K562 (cell line): ENCODE data around the gene MAPK13. TPM values are rescaled to one million over a fixed set of nuclear protein-coding genes. Genes with fewer than 3 reads are reported as not detected.

ENCODE experiments used
- ATF1 ChIP-seq, 2 experiments: fragments of 450-650 bp in 1 of 2; IDR thresholded peaks; 2 replicates each; pipeline ENCODE4 v1.6.1; 2016; ENCODE audit warnings: missing compliant biosample characterization in 1 of 2, missing genetic modification characterization in 1 of 2
- BMI1 ChIP-seq: fragments of 150-350 bp; IDR thresholded peaks from 2 replicates; pipeline ENCODE4 v1.6.1; 2014; ENCODE audit warnings: low read length
- CBFB ChIP-seq: sonication (generic); formaldehyde crosslinking; IDR thresholded peaks from 2 replicates; pipeline ENCODE4 v1.4.0; 2020; ENCODE audit warnings: mild to moderate bottlenecking, missing genetic modification reagents
- CXXC5 ChIP-seq: fragments of 250-450 bp; sonication (Bioruptor Pico); IDR thresholded peaks from 2 replicates; pipeline ENCODE4 v1.8.0; 2022; ENCODE audit warnings: inconsistent platforms, mild to moderate bottlenecking, moderate library complexity
- EHMT2 ChIP-seq: fragments of 450-650 bp; IDR thresholded peaks from 2 replicates; pipeline ENCODE4 v1.6.1; 2018; ENCODE audit warnings: antibody characterized with exemption
- ELF2 ChIP-seq: fragments of 250-450 bp; sonication (Bioruptor Pico); IDR thresholded peaks from 2 replicates; pipeline ENCODE4 v1.5.0; 2021; ENCODE audit warnings: mild to moderate bottlenecking
- ESRRA ChIP-seq: fragments of 450-650 bp; IDR thresholded peaks from 2 replicates; pipeline ENCODE4 v1.6.1; 2014; ENCODE audit warnings: low read depth, mild to moderate bottlenecking, moderate library complexity, borderline replicate concordance
- FOXK2 ChIP-seq, 2 experiments: fragments of 450-650 bp; IDR thresholded peaks in 1 of 2; conservative IDR thresholded peaks in 1 of 2; 2 replicates each; pipeline ENCODE4 v1.6.1; 2016; ENCODE audit warnings: low read depth in 2 of 2, mild to moderate bottlenecking in 1 of 2
- FOXM1 ChIP-seq, 2 experiments: fragments of 450-650 bp in 1 of 2; sonication (generic) in 1 of 2; formaldehyde crosslinking in 1 of 2; IDR thresholded peaks; 2 replicates each; pipeline versions ENCODE4 v1.6.1 to v1.9.0; 2017 to 2022; ENCODE audit warnings: low read depth in 2 of 2, mild to moderate bottlenecking in 2 of 2, missing genetic modification reagents in 1 of 2, moderate library complexity in 1 of 2
- FOXP1 ChIP-seq: sonication (generic); formaldehyde crosslinking; IDR thresholded peaks from 2 replicates; pipeline ENCODE4 v1.8.0; 2022; ENCODE audit warnings: mild to moderate bottlenecking, missing genetic modification reagents
- FOXP4 ChIP-seq: sonication (generic); formaldehyde crosslinking; IDR thresholded peaks from 2 replicates; pipeline ENCODE4 v1.8.0; 2022; ENCODE audit warnings: mild to moderate bottlenecking, missing genetic modification reagents, borderline replicate concordance
- HCFC1 ChIP-seq: IDR thresholded peaks from 2 replicates; pipeline ENCODE4 v1.6.1; 2012; ENCODE audit warnings: low read depth, low read length, improper control_type of control experiment
- HMBOX1 ChIP-seq: sonication (generic); IDR thresholded peaks from 2 replicates; pipeline ENCODE4 v1.6.1; 2016
- IFI16 ChIP-seq: fragments of 250-450 bp; sonication (Bioruptor Pico); IDR thresholded peaks from 2 replicates; pipeline ENCODE4 v2.1.2; 2022; ENCODE audit warnings: mild to moderate bottlenecking, inconsistent platforms
- MLLT1 ChIP-seq, 2 experiments: fragments of 450-650 bp; IDR thresholded peaks; 2 replicates each; pipeline ENCODE4 v1.6.1; 2016
- NR4A1 ChIP-seq, 2 experiments: fragments of 250-450 bp in 1 of 2; fragments of 450-650 bp in 1 of 2; sonication (Bioruptor Pico) in 1 of 2; IDR thresholded peaks; 2 replicates each; pipeline versions ENCODE4 v1.4.0 to v1.6.1; 2016 to 2020; ENCODE audit warnings: mild to moderate bottlenecking in 2 of 2, missing compliant biosample characterization in 1 of 2, missing genetic modification characterization in 1 of 2, moderate library complexity in 1 of 2
- POLR2B ChIP-seq: fragments of 450-650 bp; IDR thresholded peaks from 2 replicates; pipeline ENCODE4 v1.6.1; 2018; ENCODE audit warnings: low read depth; ENCODE audit not compliant: partially characterized antibody
- TBL1XR1 ChIP-seq, 2 experiments: IDR thresholded peaks; 2 replicates each; pipeline ENCODE4 v1.6.1; 2012; ENCODE audit warnings: improper control_type of control experiment in 2 of 2, low read length in 2 of 2, mild to moderate bottlenecking in 1 of 2
- TEAD1 ChIP-seq, 2 experiments: fragments of 450-650 bp in 1 of 2; sonication (generic) in 1 of 2; formaldehyde crosslinking; IDR thresholded peaks; 2 replicates each; pipeline versions ENCODE4 v1.4.0 to v1.8.0; 2020 to 2022; ENCODE audit warnings: mild to moderate bottlenecking in 2 of 2, missing genetic modification reagents in 1 of 2
- TEAD4 ChIP-seq, 2 experiments: sonication (generic) in 1 of 2; formaldehyde crosslinking in 1 of 2; IDR thresholded peaks; 2 replicates each; pipeline versions ENCODE4 v1.6.1 to v1.8.0; 2012 to 2022; ENCODE audit warnings: borderline replicate concordance in 1 of 2, inconsistent platforms in 1 of 2, low read length in 1 of 2, mild to moderate bottlenecking in 1 of 2, missing genetic modification reagents in 1 of 2
- TFAP4 ChIP-seq: sonication (generic); formaldehyde crosslinking; IDR thresholded peaks from 2 replicates; pipeline ENCODE4 v1.8.0; 2022; ENCODE audit warnings: missing genetic modification reagents, mild to moderate bottlenecking, moderate library complexity, borderline replicate concordance
- ZNF766 ChIP-seq: fragments of 200-800 bp; sonication (Bioruptor generic); conservative IDR thresholded peaks from 2 replicates; pipeline ENCODE4 v1.6.1; 2016; ENCODE audit warnings: missing genetic modification characterization, missing compliant biosample characterization
- polyA plus RNA-seq, 8 experiments: library from polyadenylated mRNA; depleted of rRNA in 4 of 8; stranded (reverse) in 5 of 8; unstranded in 3 of 8; fragments of >200 nt; fragmentation: Nextera tagmentation in 2 of 8; fragmentation: Illumina TruSeq in 1 of 8; extraction: Ambion mirVana in 2 of 8; extraction: Trizol in 1 of 8; gene quantifications; 2 replicates each; pipeline versions ENCODE4 v1.2.1 to v1.2.3, GENCODE V29; 2011 to 2014; ENCODE audit warnings: inconsistent platforms in 1 of 8, missing spikeins in 1 of 8
- total RNA-seq, 7 experiments: library from RNA; depleted of rRNA in 6 of 7; stranded (reverse); fragments of >200 nt in 6 of 7; fragmentation: Illumina TruSeq in 2 of 7; extraction: Trizol in 2 of 7; gene quantifications; 2 replicates each; pipeline versions ENCODE4 v1.2.1 to v1.2.3, GENCODE V29; 2011 to 2021; ENCODE audit warnings: low replicate concordance in 1 of 7

Gene MAPK13
- total and polyA plus RNA-seq, 9 of the 15 experiments (the other 6 are each of a cell fraction or from before 2014, with no cell fraction given) = 0.03 to 2.3 (median 0.48) TPM; not detected in 1

GRCh38 chr6:36118550-36119107 lies 11.7 kb upstream of the MAPK13 start (continued):
- TF ChIP-seq NR4A1 (CRISPR knock-in tag; IDR thresholded peaks at IDR 0.05) (no peak), NR4A1 (tag; IDR thresholded peaks at IDR 0.05) (peak; percentile 62; the same call in 1 of the 2 replicates), TFAP4 (CRISPR knock-in tag) (peak; percentile 99), TEAD1 (CRISPR knock-in tag; IDR thresholded peaks at IDR 0.05) (peak; percentile 43 to 70; a peak in 2 of 4 replicates), CXXC5 (peak; percentile 54), IFI16 (CRISPR knock-in tag) (no peak), FOXP1 (CRISPR knock-in tag) (peak; percentile 84), FOXK2 (conservative IDR thresholded peaks at IDR 0.05 in 1 of 2, IDR thresholded peaks at IDR 0.05 in 1 of 2; ENCODE audit: low read depth in 2 of 2) (peak; percentile 90), POLR2B (peak; percentile 32), TEAD4 (IDR thresholded peaks at IDR 0.05; ENCODE audit: low read length) (peak; percentile 90), TEAD4 (CRISPR knock-in tag; IDR thresholded peaks at IDR 0.05; ENCODE audit: borderline replicate concordance) (no peak), ESRRA (peak; percentile 82; the same call in 1 of the 2 replicates), BMI1 (no peak), ELF2 (CRISPR knock-in tag) (0 out of 2 replicates have a peak, but pooled peaks have one; percentile 48), ATF1 (CRISPR knock-in tag; IDR thresholded peaks at IDR 0.05) (no peak), ATF1 (tag; IDR thresholded peaks at IDR 0.05) (peak; percentile 95), TBL1XR1 (IDR thresholded peaks at IDR 0.05; ENCODE audit: low read length in 2 of 2) (peak in 1 of 2 experiments; percentile 86; a peak in 2 of 4 replicates), MLLT1 (IDR thresholded peaks at IDR 0.05) (peak in 1 of 2 experiments; percentile 66; a peak in 2 of 4 replicates), HCFC1 (peak; percentile 5; the same call in 1 of the 2 replicates), EHMT2 (peak; percentile 96), HMBOX1 (peak; percentile 93), FOXM1 (IDR thresholded peaks at IDR 0.05; ENCODE audit: low read depth) (peak; percentile 44; the same call in 1 of the 2 replicates), FOXM1 (CRISPR knock-in tag; IDR thresholded peaks at IDR 0.05; ENCODE audit: low read depth) (no peak), CBFB (CRISPR knock-in tag) (peak; percentile 91), FOXP4 (CRISPR knock-in tag) (no peak), ZNF766 (CRISPR knock-in tag) (peak; percentile 83; the same call in 1 of the 2 replicates)
